H9 (cell line): ENCODE results near the gene SMARCA2. TPM values are rescaled to one million over a fixed set of nuclear protein-coding genes. Genes with fewer than 3 reads are reported as not detected.

ENCODE experiments used
- DNase-seq: peaks from one replicate; pipeline ENCODE4 v3.0.0-alpha.2; 2017
- H2AFZ ChIP-seq: one replicate; pipeline ENCODE4 v1.6.1; 2013; ENCODE audit warnings: mild to moderate bottlenecking, low read length, control low read depth, moderate library complexity
- H2AK5ac ChIP-seq: 2 replicates; pipeline ENCODE4 v1.6.1; 2013; ENCODE audit warnings: low read length, control low read depth, mixed read lengths; ENCODE audit not compliant: insufficient read length
- H2BK120ac ChIP-seq: one replicate; pipeline ENCODE4 v1.6.1; 2013; ENCODE audit warnings: low read depth, mild to moderate bottlenecking, low read length, control low read depth, inconsistent platforms; ENCODE audit not compliant: poor library complexity, severe bottlenecking
- H2BK12ac ChIP-seq: 2 replicates; pipeline ENCODE4 v1.6.1; 2013; ENCODE audit warnings: low read length, control low read depth, mixed read lengths, low read depth; ENCODE audit not compliant: insufficient read length
- H2BK15ac ChIP-seq: 2 replicates; pipeline ENCODE4 v1.6.1; 2013; ENCODE audit warnings: low read depth, low read length, control low read depth
- H2BK20ac ChIP-seq: one replicate; pipeline ENCODE4 v1.6.1; 2013; ENCODE audit warnings: low read depth, mild to moderate bottlenecking, low read length, control low read depth, inconsistent platforms; ENCODE audit not compliant: poor library complexity, severe bottlenecking
- H2BK5ac ChIP-seq: 2 replicates; pipeline ENCODE4 v1.6.1; 2013; ENCODE audit warnings: low read length, control low read depth, mixed read lengths; ENCODE audit not compliant: insufficient read length
- H3K14ac ChIP-seq: 2 replicates; pipeline ENCODE4 v1.6.1; 2013; ENCODE audit warnings: low read length, control low read depth; ENCODE audit not compliant: insufficient read depth
- H3K18ac ChIP-seq: 2 replicates; pipeline ENCODE4 v1.6.1; 2013; ENCODE audit warnings: low read depth, mild to moderate bottlenecking, mixed read lengths, low read length, control low read depth; ENCODE audit not compliant: insufficient read length
- H3K23ac ChIP-seq: 2 replicates; pipeline ENCODE4 v1.6.1; 2013; ENCODE audit warnings: low read length, control low read depth, mixed read lengths, low read depth; ENCODE audit not compliant: insufficient read length
- H3K23me2 ChIP-seq: 2 replicates; pipeline ENCODE4 v1.6.1; 2013; ENCODE audit warnings: low read depth, mild to moderate bottlenecking, mixed read lengths, low read length, control low read depth; ENCODE audit not compliant: insufficient read length, poor library complexity, severe bottlenecking
- H3K27ac ChIP-seq: 2 replicates; pipeline ENCODE4 v1.5.1; 2013; ENCODE audit warnings: low read length, control low read depth, mixed read lengths, low read depth; ENCODE audit not compliant: insufficient read length
- H3K27me3 ChIP-seq: 2 replicates; pipeline ENCODE4 v1.6.1; 2013; ENCODE audit warnings: low read length, control low read depth, inconsistent platforms; ENCODE audit not compliant: insufficient read depth
- H3K4ac ChIP-seq: 2 replicates; pipeline ENCODE4 v1.6.1; 2013; ENCODE audit warnings: low read depth, mild to moderate bottlenecking, control low read depth, inconsistent platforms, low read length, moderate library complexity
- H3K4me1 ChIP-seq: 2 replicates; pipeline ENCODE4 v1.6.1; 2013; ENCODE audit warnings: low read length, control low read depth, inconsistent platforms; ENCODE audit not compliant: insufficient read depth
- H3K4me2 ChIP-seq: 2 replicates; pipeline ENCODE4 v1.6.1; 2013; ENCODE audit warnings: low read length, control low read depth, mixed read lengths; ENCODE audit not compliant: insufficient read length, insufficient read depth
- H3K56ac ChIP-seq: 2 replicates; pipeline ENCODE4 v1.6.1; 2013; ENCODE audit warnings: low read depth, mild to moderate bottlenecking, mixed read lengths, low read length, control low read depth; ENCODE audit not compliant: insufficient read length
- H3K79me1 ChIP-seq: 2 replicates; pipeline ENCODE4 v1.6.1; 2013; ENCODE audit warnings: low read depth, mild to moderate bottlenecking, moderate library complexity, low read length, control low read depth, inconsistent platforms; ENCODE audit not compliant: insufficient read depth, poor library complexity, severe bottlenecking
- H3K79me2 ChIP-seq: 2 replicates; pipeline ENCODE4 v1.6.1; 2013; ENCODE audit warnings: low read length, control low read depth, inconsistent platforms; ENCODE audit not compliant: insufficient read depth
- H3K9ac ChIP-seq: 2 replicates; pipeline ENCODE4 v1.6.1; 2013; ENCODE audit warnings: low read length, control low read depth, mixed read lengths; ENCODE audit not compliant: insufficient read length; ENCODE audit errors: extremely low read depth
- H3K9me3 ChIP-seq: one replicate; pipeline ENCODE4 v1.6.1; 2013; ENCODE audit warnings: low read depth, low read length, inconsistent platforms; ENCODE audit not compliant: control insufficient read depth
- H3T11ph ChIP-seq: one replicate; pipeline ENCODE4 v1.6.1; 2013; ENCODE audit warnings: mild to moderate bottlenecking, low read length, control low read depth, inconsistent platforms
- H4K20me1 ChIP-seq: one replicate; pipeline ENCODE4 v1.6.1; 2013; ENCODE audit not compliant: control insufficient read depth, insufficient read length, insufficient read depth
- H4K5ac ChIP-seq: 2 replicates; pipeline ENCODE4 v1.6.1; 2013; ENCODE audit warnings: low read depth, mild to moderate bottlenecking, mixed read lengths, low read length, control low read depth; ENCODE audit not compliant: insufficient read length
- H4K8ac ChIP-seq: replicated peaks from 2 replicates; pipeline ENCODE4 v1.6.1; 2013; ENCODE audit warnings: low read length, control low read depth, mixed read lengths, low read depth; ENCODE audit not compliant: insufficient read length
- H4K91ac ChIP-seq: 2 replicates; pipeline ENCODE4 v1.6.1; 2013; ENCODE audit warnings: low read depth, mild to moderate bottlenecking, moderate library complexity, mixed read lengths, low read length, control low read depth; ENCODE audit not compliant: insufficient read length
- H3K27ac Mint-ChIP-seq, 3 experiments: 2 replicates in 2 of 3; 3 replicates in 1 of 3; pipeline ENCODE4 v1.8.0; 2020 to 2021; ENCODE audit warnings: mixed read lengths in 3 of 3, mild to moderate bottlenecking in 1 of 3, moderate library complexity in 1 of 3
- H3K27me3 Mint-ChIP-seq: 2 replicates; pipeline ENCODE4 v1.8.0; 2021; ENCODE audit warnings: low read depth, mild to moderate bottlenecking, moderate library complexity, mixed read lengths
- H3K36me3 Mint-ChIP-seq, 3 experiments: 2 replicates in 2 of 3; 3 replicates in 1 of 3; pipeline ENCODE4 v1.8.0; 2020 to 2021; ENCODE audit warnings: low read depth in 3 of 3, mixed read lengths in 3 of 3; ENCODE audit not compliant: insufficient read depth in 1 of 3
- H3K4me1 Mint-ChIP-seq, 2 experiments: 2 replicates each; pipeline ENCODE4 v1.8.0; 2020; ENCODE audit warnings: mixed read lengths in 2 of 2
- H3K4me3 Mint-ChIP-seq, 2 experiments: 2 replicates in 1 of 2; 3 replicates in 1 of 2; pipeline ENCODE4 v1.8.0; 2020 to 2021; ENCODE audit warnings: mild to moderate bottlenecking in 2 of 2, mixed read lengths in 2 of 2, moderate library complexity in 1 of 2
- H3K9me3 Mint-ChIP-seq, 2 experiments: 2 replicates in 1 of 2; 3 replicates in 1 of 2; pipeline ENCODE4 v1.8.0; 2020; ENCODE audit warnings: mild to moderate bottlenecking in 2 of 2, mixed read lengths in 2 of 2, moderate library complexity in 1 of 2
- CTCF ChIP-seq: fragments of 200-600 bp; sonication (generic); conservative IDR thresholded peaks from 3 replicates; pipeline ENCODE4 v1.8.0; 2021; ENCODE audit warnings: antibody characterized with exemption, mild to moderate bottlenecking
- WGBS: extraction: QIAGEN DNeasy Blood & Tissue Kit; methylation state at CpG from one replicate; pipeline ENCODE4 v1.1.7; 2013; ENCODE audit warnings: missing lambda C conversion rate, low lambda C conversion rate, mixed read lengths; ENCODE audit not compliant: insufficient read length; ENCODE audit errors: extremely low coverage; 5-methylcytosine and 5-hydroxymethylcytosine counted together
- total RNA-seq: library from RNA; stranded (reverse); gene quantifications from 2 replicates; pipeline ENCODE4 v1.2.1, GENCODE V29; 2021

Gene SMARCA2
- total RNA-seq, 1 experiment from 2014 or later, result 15.3 TPM

- no peak for TF ChIP-seq CTCF
Measured at GRCh38 chr9:2140600-2141223, 125.6 kb downstream of the SMARCA2 start.

More at GRCh38 chr9:2140600-2141223, 125.6 kb downstream of the SMARCA2 start:
- Mint-ChIP-seq H3K36me3 (0 out of 7 replicates have a peak, but pooled peaks cover 0 to 3% (median 0%) of the 10 kb centered on the region in 3 experiments), H3K27me3 (no peaks in the 10 kb centered on the region), H3K9me3 (no peaks in the 10 kb centered on the region; a peak in 1 of 5 replicates), H3K27ac (no peak overlapping the region), H3K4me1 (peaks cover 11 to 15% of the 10 kb centered on the region in 2 experiments), H3K4me3 (no peak overlapping the region)
- no peak overlapping the region for H3K9ac ChIP-seq
- H2BK20ac ChIP-seq, result no peak overlapping the region
- no peak overlapping the region for H2BK120ac ChIP-seq
- DNase-seq, result no peak
- no peak overlapping the region for H2BK5ac ChIP-seq
- no peak overlapping the region for H3K23ac ChIP-seq
- H2BK15ac ChIP-seq, result no peak overlapping the region
- H4K8ac ChIP-seq, result no peak overlapping the region
- no peak overlapping the region for H3T11ph ChIP-seq
- H3K23me2 ChIP-seq, result no peaks in the 10 kb centered on the region
- no peaks in the 10 kb centered on the region for H3K4me1 ChIP-seq
- H3K4me2 ChIP-seq, result no peak overlapping the region
- no peaks in the 10 kb centered on the region for H4K20me1 ChIP-seq
- no peaks in the 10 kb centered on the region for H3K79me1 ChIP-seq
- H3K56ac ChIP-seq, result no peak overlapping the region
- no peaks in the 10 kb centered on the region for H3K79me2 ChIP-seq
- H4K91ac ChIP-seq, result no peak overlapping the region
- H2BK12ac ChIP-seq, result no peak overlapping the region
- no peak overlapping the region for H2AK5ac ChIP-seq
- H2AFZ ChIP-seq, result no peak overlapping the region
- H3K18ac ChIP-seq, result no peak overlapping the region
- H3K9me3 ChIP-seq, result no peaks in the 10 kb centered on the region
- H3K27me3 ChIP-seq, result no peaks in the 10 kb centered on the region
- no peak overlapping the region for H3K4ac ChIP-seq
- no peak overlapping the region for H3K27ac ChIP-seq
- H3K14ac ChIP-seq, result no peak overlapping the region
- no peak overlapping the region for H4K5ac ChIP-seq
- whole genome bisulfite sequencing, result no CpG with 5 or more reads among the region's 4 CpGs
